GM19455 (cell line): ENCODE measurements around the gene PCED1A.
"Not testable (repeated sequence)": the region's sequence is repeated elsewhere in the genome, so short reads cannot be mapped to it uniquely, and the experiment has no call there.

Experiments
- ATAC-seq: cut with Tn5 transposase; IDR thresholded peaks from one replicate; pipeline ENCODE4 v1.9.1; 2021; ENCODE audit not compliant: unreplicated experiment

Gene PCED1A

GRCh38 chr20:2831206-2831605 lies 9.2 kb downstream of the PCED1A start:
- not testable (repeated sequence) for ATAC-seq

GRCh38 chr20:2829376-2829775 lies 11.1 kb downstream of the PCED1A start:
- ATAC-seq, result no peak

GRCh38 chr20:2826655-2827054 lies 13.8 kb downstream of the PCED1A start:
- no peak for ATAC-seq

- ATAC-seq, result no peak
These were observed 14.7 kb downstream of the PCED1A start for GRCh38 chr20:2825761-2826160.

- ATAC-seq, result no peak
These were observed 18.4 kb downstream of the PCED1A start for GRCh38 chr20:2822073-2822472.

- no peak for ATAC-seq
These were observed 19.3 kb downstream of the PCED1A start for GRCh38 chr20:2820896-2821869.

- ATAC-seq, result no peak
These were observed 20.2 kb downstream of the PCED1A start for GRCh38 chr20:2820084-2820895.

- no peak for ATAC-seq
These were observed 22.4 kb downstream of the PCED1A start for GRCh38 chr20:2817891-2818595.

- ATAC-seq, result no peak
These were observed 23.1 kb downstream of the PCED1A start for GRCh38 chr20:2817341-2817726.

- no peak for ATAC-seq
These were observed 23.7 kb downstream of the PCED1A start for GRCh38 chr20:2816583-2817340.

- no peak for ATAC-seq
These were observed 24.3 kb downstream of the PCED1A start, which contains the start of gene TMEM239 for GRCh38 chr20:2816030-2816582. TSS of gene TMEM239 (plus strand) at chr20:2816364. CDS start at chr20:2816555, 191 bp downstream.

- ATAC-seq, result no peak
These were observed 25.1 kb downstream of the PCED1A start for GRCh38 chr20:2815242-2815900.

- no peak for ATAC-seq
These were observed 25.8 kb downstream of the PCED1A start, which contains the start of gene C20orf141 for GRCh38 chr20:2814587-2815051. TSS of gene C20orf141 (plus strand) at chr20:2814987. CDS start at chr20:2815185, 198 bp downstream.

- no peak for ATAC-seq
These were observed 26.4 kb downstream of the PCED1A start for GRCh38 chr20:2814076-2814475.

- no peak for ATAC-seq
These were observed 28.3 kb downstream of the PCED1A start for GRCh38 chr20:2812189-2812588.

- no peak for ATAC-seq
These were observed 30.8 kb downstream of the PCED1A start for GRCh38 chr20:2809690-2810089.

GRCh38 chr20:2807929-2808328 lies 32.5 kb downstream of the PCED1A start:
- ATAC-seq, result not testable (repeated sequence)

- ATAC-seq, result no peak
These were observed 33.4 kb downstream of the PCED1A start for GRCh38 chr20:2807019-2807418.

- no peak for ATAC-seq
These were observed 34.1 kb downstream of the PCED1A start for GRCh38 chr20:2806351-2806701.
